IPS-15b (cell line): ENCODE data around the gene ARFGAP3.

Experiments used
- H3K27me3 ChIP-seq: one replicate; pipeline ENCODE4 v1.6.1; 2013; ENCODE audit warnings: low read length; ENCODE audit not compliant: control insufficient read depth, insufficient read depth
- H3K36me3 ChIP-seq: one replicate; pipeline ENCODE4 v1.6.1; 2013; ENCODE audit warnings: low read length; ENCODE audit not compliant: control insufficient read depth, insufficient read depth
- H3K4me1 ChIP-seq: one replicate; pipeline ENCODE4 v1.6.1; 2013; ENCODE audit warnings: mild to moderate bottlenecking, low read length; ENCODE audit not compliant: control insufficient read depth, insufficient read depth
- H3K4me3 ChIP-seq: one replicate; pipeline ENCODE4 v1.5.1; 2013; ENCODE audit warnings: low read depth, low read length
- H3K9ac ChIP-seq: one replicate; pipeline ENCODE4 v1.6.1; 2013; ENCODE audit warnings: low read depth, mild to moderate bottlenecking, low read length
- H3K9me3 ChIP-seq: one replicate; pipeline ENCODE4 v1.6.1; 2013; ENCODE audit warnings: mild to moderate bottlenecking, low read length; ENCODE audit not compliant: control insufficient read depth, insufficient read depth

Gene ARFGAP3

GRCh38 chr22:42871146-42872050, 14.3 kb upstream of the ARFGAP3 start:
- no peaks in the 10 kb centered on the region for H3K27me3 ChIP-seq
- peaks cover 38% of the 10 kb centered on the region for H3K36me3 ChIP-seq
- no peaks in the 10 kb centered on the region for H3K9me3 ChIP-seq
- H3K4me1 ChIP-seq, result no peaks in the 10 kb centered on the region
- no peak overlapping the region for H3K9ac ChIP-seq
- H3K4me3 ChIP-seq, result no peak overlapping the region

GRCh38 chr22:42869888-42870480, 12.9 kb upstream of the ARFGAP3 start:
- no peaks in the 10 kb centered on the region for H3K4me1 ChIP-seq
- H3K9ac ChIP-seq, result no peak overlapping the region
- peaks cover 29% of the 10 kb centered on the region for H3K36me3 ChIP-seq
- no peaks in the 10 kb centered on the region for H3K9me3 ChIP-seq
- H3K27me3 ChIP-seq, result no peaks in the 10 kb centered on the region
- no peak overlapping the region for H3K4me3 ChIP-seq

GRCh38 chr22:42869463-42869862, 12.4 kb upstream of the ARFGAP3 start:
- H3K27me3 ChIP-seq, result no peaks in the 10 kb centered on the region
- H3K4me1 ChIP-seq, result no peaks in the 10 kb centered on the region
- peaks cover 28% of the 10 kb centered on the region for H3K36me3 ChIP-seq
- H3K9me3 ChIP-seq, result no peaks in the 10 kb centered on the region
- no peak overlapping the region for H3K4me3 ChIP-seq
- H3K9ac ChIP-seq, result no peak overlapping the region

DNA sequence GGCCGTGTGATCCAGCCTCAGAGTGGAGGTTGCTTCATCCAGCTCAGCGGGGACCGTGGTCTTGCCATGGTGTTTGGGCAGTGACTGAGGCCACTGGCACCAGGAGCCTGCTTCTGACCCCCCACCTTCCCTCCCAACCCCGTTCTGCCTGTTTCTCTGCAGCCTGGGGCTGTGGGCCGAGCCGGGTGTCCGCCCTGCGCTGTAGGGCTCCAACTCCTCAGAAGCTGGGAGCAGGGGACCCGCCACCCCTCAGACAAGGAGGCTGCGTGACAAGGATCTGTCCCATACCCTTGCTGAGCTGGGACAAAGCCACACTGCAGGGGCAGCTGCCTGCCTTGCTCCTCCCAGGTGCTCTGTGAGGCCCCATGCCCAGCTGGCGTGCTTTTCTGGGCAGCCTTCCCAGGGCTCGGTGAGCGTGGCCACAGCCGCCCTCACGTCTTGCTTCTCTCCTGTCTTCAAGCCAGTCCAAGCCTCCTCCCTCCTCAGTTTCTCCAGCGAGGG, 11.7 kb upstream of the ARFGAP3 start:
- no peak overlapping the region for H3K4me3 ChIP-seq
- no peak overlapping the region for H3K9ac ChIP-seq
- H3K36me3 ChIP-seq, result peaks cover 23% of the 10 kb centered on the region
- no peaks in the 10 kb centered on the region for H3K9me3 ChIP-seq
- no peaks in the 10 kb centered on the region for H3K27me3 ChIP-seq
- H3K4me1 ChIP-seq, result no peaks in the 10 kb centered on the region

DNA sequence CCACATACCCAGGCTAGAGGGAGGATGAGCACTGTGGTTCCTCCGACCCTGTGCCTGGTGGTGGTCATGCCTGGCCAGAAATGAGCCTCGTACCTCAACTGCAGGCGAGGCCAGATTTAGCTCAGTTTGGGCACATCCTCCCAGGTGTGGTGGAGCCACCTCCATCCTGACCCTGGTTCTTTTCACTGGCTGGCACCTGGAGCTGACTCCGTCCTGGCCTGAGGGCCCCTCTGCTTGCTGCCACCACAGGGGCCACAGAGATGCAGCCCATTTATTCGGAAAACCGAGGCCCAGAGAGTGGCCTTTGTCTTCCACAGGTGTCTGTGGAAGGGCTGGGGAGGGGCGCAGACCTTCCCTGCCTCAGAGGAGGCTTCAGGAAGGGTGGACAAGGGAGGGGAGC, 9.0 kb upstream of the ARFGAP3 start:
- H3K36me3 ChIP-seq, result peaks cover 12% of the 10 kb centered on the region
- no peaks in the 10 kb centered on the region for H3K9me3 ChIP-seq
- H3K27me3 ChIP-seq, result no peaks in the 10 kb centered on the region
- H3K4me1 ChIP-seq, result no peaks in the 10 kb centered on the region
- no peak overlapping the region for H3K9ac ChIP-seq
- no peak overlapping the region for H3K4me3 ChIP-seq

DNA sequence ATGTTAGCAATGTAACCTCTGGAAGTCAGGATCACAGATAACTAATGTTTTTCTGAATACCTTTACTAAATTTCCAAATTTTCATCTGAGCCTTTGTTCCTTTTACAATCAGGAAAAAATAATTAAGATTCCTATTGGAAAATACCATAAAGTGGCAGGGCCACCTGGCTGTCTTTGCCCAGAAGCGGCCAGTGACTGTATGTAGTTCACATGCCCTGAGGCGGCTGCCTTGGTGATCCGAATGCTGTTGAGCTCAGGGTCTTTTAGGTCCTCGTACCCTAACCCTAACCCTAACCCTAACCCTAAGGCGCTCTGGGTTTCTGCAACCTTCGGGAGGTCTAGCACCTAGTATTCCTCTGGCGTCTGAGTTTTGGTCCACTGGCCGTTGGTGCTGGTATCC, 8.5 kb upstream of the ARFGAP3 start:
- Histone ChIP-seq H3K4me1 (no peaks in the 10 kb centered on the region), H3K36me3 (peaks cover 8% of the 10 kb centered on the region)

DNA sequence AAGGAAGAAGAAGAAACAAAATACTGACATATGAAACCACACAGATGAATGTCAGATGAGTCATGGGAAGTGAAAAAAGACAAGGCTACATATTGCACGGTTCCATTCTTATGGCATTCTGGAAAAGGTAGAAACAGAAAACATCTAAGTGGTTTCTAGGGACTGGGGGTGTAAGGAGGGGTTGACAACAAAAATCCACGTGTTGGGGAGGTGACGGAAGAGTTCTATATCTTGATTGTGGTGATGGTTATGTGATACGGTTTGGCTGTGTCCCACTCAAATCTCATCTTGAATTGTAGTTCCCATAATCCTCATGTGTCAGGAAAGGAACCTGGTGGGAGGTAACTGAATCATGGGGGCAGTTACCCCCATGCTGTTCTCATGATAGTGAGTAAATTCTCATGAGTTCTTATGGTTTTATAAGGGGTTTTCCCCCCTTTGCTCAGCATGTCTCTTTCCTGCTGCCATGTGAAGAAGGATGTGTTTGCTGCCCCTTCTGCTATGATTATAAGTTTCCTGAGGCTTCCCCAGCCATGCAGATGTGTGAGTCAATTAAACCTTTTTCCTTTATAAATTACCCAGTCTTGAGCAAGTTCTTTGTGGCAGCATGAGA, 6.4 kb upstream of the ARFGAP3 start:
- H3K9ac ChIP-seq, result no peak overlapping the region
- H3K4me3 ChIP-seq, result no peak overlapping the region
- H3K9me3 ChIP-seq, result no peaks in the 10 kb centered on the region
- H3K36me3 ChIP-seq, result no peaks in the 10 kb centered on the region
- peaks cover 2% of the 10 kb centered on the region for H3K27me3 ChIP-seq
- no peaks in the 10 kb centered on the region for H3K4me1 ChIP-seq

More for the DNA sequence above, 8.5 kb upstream of the ARFGAP3 start:
- H3K9me3 ChIP-seq, result no peaks in the 10 kb centered on the region
- no peak overlapping the region for H3K4me3 ChIP-seq
- no peak overlapping the region for H3K9ac ChIP-seq
- H3K27me3 ChIP-seq, result no peaks in the 10 kb centered on the region

DNA sequence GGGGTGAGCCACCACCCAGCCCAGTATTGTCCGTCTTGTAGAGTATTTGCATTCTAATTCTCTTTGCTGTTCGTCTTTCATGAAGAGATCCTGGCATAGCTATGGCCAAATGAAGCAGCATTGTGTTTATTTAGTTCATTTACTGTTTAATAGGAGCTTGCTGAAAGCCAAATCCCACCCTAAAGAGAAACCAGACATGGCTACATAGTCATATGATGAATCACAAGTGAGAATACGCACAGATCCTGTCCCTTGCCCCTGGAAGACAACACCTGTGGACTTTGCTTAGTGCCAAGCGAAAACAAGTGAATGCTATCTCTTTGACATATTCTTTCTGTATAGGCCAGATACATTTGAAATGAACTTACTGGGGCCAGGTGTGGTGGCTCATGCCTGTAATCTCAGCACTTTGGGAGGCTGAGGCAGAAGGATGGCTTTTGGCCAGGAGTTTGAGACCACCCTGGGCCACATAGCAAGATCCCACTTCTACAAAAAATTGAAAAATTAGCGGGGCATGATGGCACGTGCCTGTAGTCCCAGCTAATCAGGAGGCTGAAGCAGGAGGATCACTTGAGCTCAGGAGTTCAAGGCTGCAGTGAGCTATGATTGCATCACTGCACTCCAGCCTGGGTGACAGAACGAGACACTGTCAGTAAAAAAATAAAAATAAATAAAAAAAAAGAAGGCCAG, 5.1 kb upstream of the ARFGAP3 start:
- no peaks in the 10 kb centered on the region for H3K9me3 ChIP-seq
- H3K4me3 ChIP-seq, result no peak overlapping the region
- H3K36me3 ChIP-seq, result no peaks in the 10 kb centered on the region
- H3K4me1 ChIP-seq, result no peaks in the 10 kb centered on the region
- no peak overlapping the region for H3K9ac ChIP-seq
- peaks cover 11% of the 10 kb centered on the region for H3K27me3 ChIP-seq

GRCh38 chr22:42860968-42861367, 3.9 kb upstream of the ARFGAP3 start:
- Histone ChIP-seq H3K9me3 (no peaks in the 10 kb centered on the region), H3K4me1 (no peaks in the 10 kb centered on the region), H3K36me3 (no peaks in the 10 kb centered on the region), H3K9ac (no peak overlapping the region), H3K4me3 (no peak overlapping the region), H3K27me3 (peaks cover 11% of the 10 kb centered on the region)

GRCh38 chr22:42857845-42858481, 890 bp upstream of the ARFGAP3 start:
- Histone ChIP-seq H3K27me3 (peaks cover 14% of the 10 kb centered on the region), H3K4me3 (peak overlapping the region; percentile 32), H3K36me3 (no peaks in the 10 kb centered on the region), H3K9ac (no peak overlapping the region), H3K4me1 (no peaks in the 10 kb centered on the region), H3K9me3 (no peaks in the 10 kb centered on the region)
